A673 (cell line): ENCODE measurements around the gene MS4A7. TPM values are rescaled to one million over a fixed set of nuclear protein-coding genes. Genes with fewer than 3 reads are reported as not detected.

Experiments used
- BruUV-seq: library from RNA; stranded (reverse); fragments of 400-500 nt; replicated peaks from 2 replicates; lab custom pipeline; 2021; lab: Mats Ljungman, UMichigan
- CTCF ChIA-PET: fragments of 300-600 bp; sonication (Branson Sonifier 250); formaldehyde crosslinking; loops from one replicate; lab custom pipeline; 2022; ENCODE audit warnings: antibody characterized with exemption; lab: Charles Lee
- POLR2A ChIA-PET: fragments of 300-600 bp; sonication (Branson Sonifier 250); formaldehyde crosslinking; loops from one replicate; lab custom pipeline; 2022; ENCODE audit warnings: antibody characterized with exemption; ENCODE audit not compliant: low non-redundant PET; lab: Charles Lee
- DNase-seq: peaks from one replicate; pipeline ENCODE4 v3.0.0-alpha.2; 2015; ENCODE audit warnings: low spot score
- H3K27ac ChIP-seq: fragments of 200-600 bp; sonication (generic); 2 replicates; pipeline ENCODE4 v1.5.1; 2016; ENCODE audit warnings: mixed run types, low read depth, mild to moderate bottlenecking, mixed read lengths, antibody characterized with exemption, low read length; ENCODE audit not compliant: poor library complexity, severe bottlenecking
- H3K27me3 ChIP-seq: fragments of 200-600 bp; sonication (generic); replicated peaks from 2 replicates; pipeline ENCODE4 v1.6.1; 2017; ENCODE audit warnings: mixed run types, low read depth, mild to moderate bottlenecking, mixed read lengths, antibody characterized with exemption, low read length; ENCODE audit not compliant: insufficient read depth, poor library complexity
- H3K36me3 ChIP-seq: fragments of 200-600 bp; sonication (generic); 2 replicates; pipeline ENCODE4 v1.6.1; 2016; ENCODE audit warnings: mixed run types, mild to moderate bottlenecking, mixed read lengths, antibody characterized with exemption, low read length; ENCODE audit not compliant: insufficient read depth, poor library complexity, severe bottlenecking
- H3K4me1 ChIP-seq: fragments of 200-600 bp; sonication (generic); 2 replicates; pipeline ENCODE4 v1.6.1; 2017; ENCODE audit warnings: mixed run types, mild to moderate bottlenecking, mixed read lengths, antibody characterized with exemption, low read length; ENCODE audit not compliant: insufficient read depth, poor library complexity, severe bottlenecking
- H3K4me3 ChIP-seq: fragments of 200-600 bp; sonication (generic); 2 replicates; pipeline ENCODE4 v1.5.1; 2016; ENCODE audit warnings: low read depth, mixed run types, mild to moderate bottlenecking, mixed read lengths, low read length; ENCODE audit not compliant: poor library complexity, severe bottlenecking
- H3K9me3 ChIP-seq: fragments of 200-600 bp; sonication (generic); 2 replicates; pipeline ENCODE4 v1.6.1; 2016; ENCODE audit warnings: mixed run types, low read depth, mild to moderate bottlenecking, mixed read lengths, antibody characterized with exemption, low read length; ENCODE audit not compliant: poor library complexity, severe bottlenecking
- CTCF ChIP-seq: fragments of 300-800, 200-600 bp; sonication (generic); conservative IDR thresholded peaks from 2 replicates; pipeline ENCODE4 v1.5.1; 2017; ENCODE audit warnings: low read depth, mild to moderate bottlenecking, antibody characterized with exemption, low read length, moderate library complexity, mixed read lengths
- EZH2 ChIP-seq: fragments of 200-600 bp; sonication (generic); IDR thresholded peaks from 2 replicates; pipeline ENCODE4 v1.6.1; 2017; ENCODE audit warnings: borderline replicate concordance, low read depth, mild to moderate bottlenecking, mixed read lengths, antibody characterized with exemption, low read length; ENCODE audit not compliant: poor library complexity, severe bottlenecking
- intact Hi-C: fragments of 100-400 bp; cut with micrococcal nuclease; formaldehyde crosslinking; loops from one replicate; pipeline ENCODE4 v1.10.0; 2022; ENCODE audit not compliant: unreplicated experiment
- total RNA-seq: library from RNA; stranded (reverse); gene quantifications from 2 replicates; pipeline ENCODE4 v1.2.3, GENCODE V29; 2021

Gene MS4A7
- total RNA-seq, 1 experiment from 2014 or later, result not detected

DNA sequence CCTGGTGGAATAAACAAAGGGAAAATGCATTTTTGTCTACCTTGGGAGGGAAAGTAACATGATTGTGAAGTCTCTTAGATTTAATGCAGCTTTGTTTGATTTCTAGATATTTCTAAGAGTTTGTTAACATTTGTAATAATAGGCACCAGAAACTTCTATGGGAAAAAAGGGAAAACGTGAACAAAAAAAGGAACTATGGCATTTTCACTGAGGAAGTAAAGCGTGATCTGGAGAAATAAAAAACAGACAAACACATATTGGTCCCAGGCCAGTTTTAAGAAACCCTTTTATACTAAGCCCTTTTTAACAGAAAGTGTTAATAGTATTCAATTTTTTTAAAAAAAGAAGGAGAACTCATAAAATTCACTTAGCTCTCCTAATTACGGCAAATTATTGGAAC lies 6.9 kb upstream of the MS4A7 start:
- peaks cover 20% of the 10 kb centered on the region for H3K27me3 ChIP-seq
- H3K27ac ChIP-seq, result no peak overlapping the region
- no TSS peak for BruUV-seq
- TF ChIP-seq CTCF (no peak), EZH2 (no peak)
- H3K4me3 ChIP-seq, result no peak overlapping the region
- ChIA-PET CTCF (no interaction called here), POLR2A (interaction anchor here (0.6 kb wide), 1 partner anchor 11 kb away, joined by 3 read pairs; no protein-coding TSS in a partner anchor)
- no peaks in the 10 kb centered on the region for H3K4me1 ChIP-seq
- intact Hi-C loops, result no loop called here
- DNase-seq, result no peak
- no peaks in the 10 kb centered on the region for H3K9me3 ChIP-seq
- no peaks in the 10 kb centered on the region for H3K36me3 ChIP-seq

GRCh38 chr11:60371854-60372253 lies 6.5 kb upstream of the MS4A7 start:
- peaks cover 20% of the 10 kb centered on the region for H3K27me3 ChIP-seq
- CTCF ChIA-PET, result no interaction called here
- H3K9me3 ChIP-seq, result no peaks in the 10 kb centered on the region
- H3K4me3 ChIP-seq, result no peak overlapping the region
- no peak overlapping the region for H3K27ac ChIP-seq
- TF ChIP-seq EZH2, result no peak
- no peak for TF ChIP-seq CTCF
- POLR2A ChIA-PET, result interaction anchor here (0.6 kb wide), 1 partner anchor 10 kb away, joined by 3 read pairs; no protein-coding TSS in a partner anchor
- intact Hi-C loops, result no loop called here
- BruUV-seq, result no TSS peak
- DNase-seq, result no peak
- no peaks in the 10 kb centered on the region for H3K36me3 ChIP-seq
- H3K4me1 ChIP-seq, result no peaks in the 10 kb centered on the region

DNA sequence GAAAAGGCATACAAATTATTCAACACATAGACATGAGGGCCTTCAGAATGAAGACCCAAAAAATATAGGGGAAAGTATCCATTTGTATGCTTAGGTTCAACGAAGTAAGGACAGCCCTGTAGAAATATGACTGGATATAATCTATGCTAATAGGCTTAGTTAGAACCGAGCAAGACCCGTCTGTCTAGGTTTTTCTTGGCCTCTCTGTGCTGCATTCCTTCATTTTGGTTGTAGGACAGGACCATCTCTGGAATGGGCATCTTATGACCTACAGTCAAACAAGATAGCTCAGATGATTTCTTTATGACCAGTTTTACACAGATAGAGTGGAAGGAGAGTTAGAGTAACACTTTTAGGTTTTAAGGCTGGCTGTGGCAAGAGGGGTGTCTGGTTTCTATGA lies 5.6 kb upstream of the MS4A7 start:
- BruUV-seq, result no TSS peak
- Histone ChIP-seq H3K4me1 (no peaks in the 10 kb centered on the region), H3K27me3 (peaks cover 20% of the 10 kb centered on the region), H3K9me3 (no peaks in the 10 kb centered on the region), H3K4me3 (no peak overlapping the region), H3K27ac (no peak overlapping the region), H3K36me3 (no peaks in the 10 kb centered on the region)
- ChIA-PET CTCF (no interaction called here), POLR2A (no interaction called here)
- TF ChIP-seq EZH2, result no peak
- no peak for TF ChIP-seq CTCF
- DNase-seq, result no peak
- intact Hi-C loops, result no loop called here
